Stimulated activated CD4-positive, alpha-beta T cell treated with anti-CD3 and anti-CD28 coated beads, Interleukin-4, amount 100 ng/mL, for 24 hours (primary cell): Measurements from ENCODE around the gene TTLL8.

Experiments
- DNase-seq: peaks from one replicate; pipeline ENCODE4 v3.0.0-alpha.2; 2020

TTLL8 gene

GRCh38 chr22:50061141-50061823, 3.2 kb upstream of the TTLL8 start:
- no peak for DNase-seq

GRCh38 chr22:50060441-50061140, 2.5 kb upstream of the TTLL8 start:
- DNase-seq = no peak

- DNase-seq = no peak
Observed at GRCh38 chr22:50059881-50060262, 1.8 kb upstream of the TTLL8 start.

GRCh38 chr22:50058906-50059880, 1.1 kb upstream of the TTLL8 start:
- no peak for DNase-seq

- DNase-seq = no peak
Observed at GRCh38 chr22:50057278-50058060, 629 bp downstream of the TTLL8 start.

- DNase-seq = no peak
Observed at GRCh38 chr22:50056214-50056972, 1.7 kb downstream of the TTLL8 start.

GRCh38 chr22:50053861-50054260, 4.2 kb downstream of the TTLL8 start:
- no peak for DNase-seq

GRCh38 chr22:50051930-50052329, 6.2 kb downstream of the TTLL8 start:
- no peak for DNase-seq

- no peak for DNase-seq
Observed at GRCh38 chr22:50049299-50050195, 8.6 kb downstream of the TTLL8 start.

GRCh38 chr22:50048836-50049235, 9.3 kb downstream of the TTLL8 start:
- no peak for DNase-seq

GRCh38 chr22:50048061-50048765, 9.9 kb downstream of the TTLL8 start:
- DNase-seq = no peak

GRCh38 chr22:50047346-50047745, 10.8 kb downstream of the TTLL8 start:
- DNase-seq = no peak

- no peak for DNase-seq
Observed at GRCh38 chr22:50046481-50047245, 11.4 kb downstream of the TTLL8 start.

- DNase-seq = no peak
Observed at GRCh38 chr22:50046019-50046415, 12.1 kb downstream of the TTLL8 start.

GRCh38 chr22:50045211-50046018, 12.7 kb downstream of the TTLL8 start:
- DNase-seq = no peak

GRCh38 chr22:50044485-50045118, 13.5 kb downstream of the TTLL8 start:
- DNase-seq = no peak

GRCh38 chr22:50041361-50042065, 16.6 kb downstream of the TTLL8 start:
- DNase-seq = no peak
